ENCODE results near the gene SLC35E1.

GRCh38 chr19:16598848-16599247, 26.6 kb upstream of the SLC35E1 start:
- TF ChIP-seq EZH2 (IDR thresholded peaks at IDR 0.05; ENCODE audit: insufficient read depth, poor library complexity, severe bottlenecking) (no peak), EZH2phosphoT487 (IDR thresholded peaks at IDR 0.05; ENCODE audit: insufficient read depth, low read depth) (no peak)
